Psoas muscle (tissue), 8 donors: ENCODE measurements around the gene WWC1. TPM values are rescaled to one million over a fixed set of nuclear protein-coding genes. Genes with fewer than 3 reads are reported as not detected.

ENCODE experiments used
- ATAC-seq, 4 donors: fragments of 200-7000 bp; cut with Tn5 transposase; one replicate each; pipeline ENCODE4 v1.9.1; 2020; ENCODE audit warnings: moderate library complexity in 3 of 4, mild to moderate bottlenecking in 2 of 4
- DNase-seq, 2 donors: peaks; one replicate each; pipeline ENCODE4 v3.0.0-alpha.2; 2020
- H3K27ac ChIP-seq: fragments of 200-600 bp; one replicate; pipeline ENCODE4 v1.8.0; 2022
- H3K27me3 ChIP-seq, 3 donors: fragments of 200-600 bp in 1 of 3; one replicate each; pipeline versions ENCODE4 v1.6.1 to v1.8.0; 2013 to 2022; ENCODE audit warnings: low read length in 2 of 3, mild to moderate bottlenecking in 2 of 3, moderate library complexity in 1 of 3; ENCODE audit not compliant: insufficient read depth in 3 of 3
- H3K36me3 ChIP-seq, 2 donors: fragments of 200-600 bp in 1 of 2; one replicate each; pipeline versions ENCODE4 v1.6.1 to v1.8.0; 2013 to 2022; ENCODE audit warnings: low read depth in 1 of 2, mild to moderate bottlenecking in 1 of 2, moderate library complexity in 1 of 2; ENCODE audit not compliant: insufficient read depth in 1 of 2
- H3K4me1 ChIP-seq: fragments of 200-600 bp; one replicate; pipeline ENCODE4 v1.8.0; 2022
- H3K4me3 ChIP-seq: fragments of 200-600 bp; one replicate; pipeline ENCODE4 v1.8.0; 2022; ENCODE audit warnings: mild to moderate bottlenecking
- H3K9me3 ChIP-seq: fragments of 200-600 bp; one replicate; pipeline ENCODE4 v1.8.0; 2022
- CTCF ChIP-seq: fragments of 200-600 bp; IDR thresholded peaks from one replicate; pipeline ENCODE4 v1.8.0; 2022; ENCODE audit warnings: antibody characterized with exemption
- WGBS, 3 donors: extraction: QIAGEN DNeasy Blood & Tissue Kit; methylation state at CpG; one replicate each; pipeline versions ENCODE4 v1.1.6 to v1.1.7; 2013; 5-methylcytosine and 5-hydroxymethylcytosine counted together
- intact Hi-C, 2 donors: fragments of 100-400 bp; cut with DNase I; formaldehyde crosslinking; loops; one replicate each; pipeline versions ENCODE4 v1.11.0 to v1.14.2; 2022
- polyA plus RNA-seq, 3 donors: library from polyadenylated mRNA; stranded (reverse); fragments of 200-250 nt; gene quantifications; one replicate each; pipeline ENCODE4 v1.2.3, GENCODE V29; 2013
- total RNA-seq, 4 donors: library from RNA; stranded (reverse); fragmentation: NEBNext Ultra II Directional in 2 of 4; extraction: Animal tissue kit (Norgen Biotek cat#: 25700) in 2 of 4; gene quantifications; one replicate each; pipeline versions ENCODE4 v1.2.1 to v1.2.4, GENCODE V29; 2021 to 2023
- donor health status: healthy with polysubstance abuse.
- donor health status: DM: no; HTN: no; CAD: no; lungs with moderate emphysema.
- donor health status: Bipolar disorder and iron deficiency.
- donor health status: healthy.
- donor health status: DM: yes; HTN: yes; CAD: no.
- donor health status: DM: no; HTN: no; CAD: no.
- donor health status: DM: no; HTN: no; CAD: no.
- donor health status: DM: yes; HTN: yes; CAD: no.

Gene WWC1
- total and polyA plus RNA-seq, 7 donors = 0.03 to 0.25 (median 0.08) TPM; not detected in 3

GRCh38 chr5:168299372-168299771 lies 7.9 kb downstream of the WWC1 start:
- Histone ChIP-seq H3K9me3 (no peaks in the 10 kb centered on the region), H3K4me1 (no peaks in the 10 kb centered on the region), H3K36me3 (no peaks in the 10 kb centered on the region), H3K4me3 (no peak overlapping the region), H3K27ac (no peak overlapping the region), H3K27me3 (peaks cover 0 to 6% (median 6%) of the 10 kb centered on the region in 3 donors)
- no peak for TF ChIP-seq CTCF
- intact Hi-C loops = no loop called here
- no peak for DNase-seq
- ATAC-seq = no peak
- WGBS, 3 donors = 79 to 85% (median 80%) methylated on average over 7 of the region's 7 CpGs

GRCh38 chr5:168300326-168301182 lies 9.1 kb downstream of the WWC1 start:
- Histone ChIP-seq H3K4me1 (no peaks in the 10 kb centered on the region), H3K4me3 (no peak overlapping the region), H3K9me3 (no peaks in the 10 kb centered on the region), H3K27ac (no peak overlapping the region), H3K36me3 (no peaks in the 10 kb centered on the region), H3K27me3 (peaks cover 0 to 6% (median 0%) of the 10 kb centered on the region in 3 donors)
- no peak for DNase-seq
- ATAC-seq = no peak
- TF ChIP-seq CTCF = no peak
- intact Hi-C loops = no loop called here
- WGBS, 3 donors = 38 to 43% (median 40%) methylated on average over 11 of the region's 11 CpGs

GRCh38 chr5:168301593-168302390 lies 10.3 kb downstream of the WWC1 start:
- intact Hi-C loops = no loop called here
- no peaks in the 10 kb centered on the region for H3K9me3 ChIP-seq
- H3K36me3 ChIP-seq = no peaks in the 10 kb centered on the region
- H3K4me1 ChIP-seq = no peaks in the 10 kb centered on the region
- no peak overlapping the region for H3K27ac ChIP-seq
- DNase-seq (no peak), ATAC-seq (no peak)
- H3K4me3 ChIP-seq = no peak overlapping the region
- peaks cover 0 to 6% (median 0%) of the 10 kb centered on the region in 3 donors for H3K27me3 ChIP-seq
- no peak for TF ChIP-seq CTCF
- 57 to 71% (median 61%) methylated on average over 10 to 11 of the region's 11 CpGs for WGBS, 3 donors

GRCh38 chr5:168302785-168303184 lies 11.3 kb downstream of the WWC1 start:
- 68 to 78% (median 78%) methylated on average over 3 of the region's 3 CpGs for WGBS, 3 donors
- TF ChIP-seq CTCF = no peak
- intact Hi-C loops = no loop called here
- H3K4me1 ChIP-seq = no peaks in the 10 kb centered on the region
- H3K27me3 ChIP-seq = peaks cover 0 to 4% (median 0%) of the 10 kb centered on the region in 3 donors
- DNase-seq (no peak), ATAC-seq (no peak)
- no peak overlapping the region for H3K4me3 ChIP-seq
- no peak overlapping the region for H3K27ac ChIP-seq
- H3K36me3 ChIP-seq = no peaks in the 10 kb centered on the region
- H3K9me3 ChIP-seq = no peaks in the 10 kb centered on the region
